Activated T-cell treated with anti-CD3 and anti-CD28 coated beads for 48 hours (primary cell): ENCODE results near the gene MYCBP2.
"Not testable (repeated sequence)": the region's sequence is repeated elsewhere in the genome, so short reads cannot be mapped to it uniquely, and the experiment has no call there.

Experiments used
- DNase-seq: peaks from one replicate; pipeline ENCODE4 v3.0.0-alpha.2; 2020; ENCODE audit warnings: low read depth

MYCBP2 gene

GRCh38 chr13:77300176-77301037 lies 26.5 kb downstream of the MYCBP2 start:
- no peak for DNase-seq

- no peak for DNase-seq
Observed at GRCh38 chr13:77299587-77299986, 27.3 kb downstream of the MYCBP2 start.

- no peak for DNase-seq
Observed at GRCh38 chr13:77298426-77298825, 28.5 kb downstream of the MYCBP2 start.

GRCh38 chr13:77291774-77292173 lies 35.1 kb downstream of the MYCBP2 start:
- no peak for DNase-seq

- no peak for DNase-seq
Observed at GRCh38 chr13:77290342-77290741, 36.6 kb downstream of the MYCBP2 start.

GRCh38 chr13:77289851-77290250 lies 37.0 kb downstream of the MYCBP2 start:
- DNase-seq, result no peak

GRCh38 chr13:77285632-77286031 lies 41.3 kb downstream of the MYCBP2 start:
- not testable (repeated sequence) for DNase-seq

- no peak for DNase-seq
Observed at GRCh38 chr13:77285098-77285497, 41.8 kb downstream of the MYCBP2 start.

- no peak for DNase-seq
Observed at GRCh38 chr13:77274126-77274525, 52.8 kb downstream of the MYCBP2 start.

- no peak for DNase-seq
Observed at GRCh38 chr13:77269141-77269540, 57.8 kb downstream of the MYCBP2 start.

GRCh38 chr13:77267362-77267761 lies 59.5 kb downstream of the MYCBP2 start:
- no peak for DNase-seq

GRCh38 chr13:77265336-77265735 lies 61.6 kb downstream of the MYCBP2 start:
- DNase-seq, result no peak

GRCh38 chr13:77262198-77262597 lies 64.7 kb downstream of the MYCBP2 start:
- DNase-seq, result no peak

- DNase-seq, result no peak
Observed at GRCh38 chr13:77250975-77251374, 75.9 kb downstream of the MYCBP2 start.

GRCh38 chr13:77245224-77245623 lies 81.7 kb downstream of the MYCBP2 start:
- DNase-seq, result not testable (repeated sequence)

- no peak for DNase-seq
Observed at GRCh38 chr13:77239312-77239711, 87.6 kb downstream of the MYCBP2 start.

- DNase-seq, result no peak
Observed at GRCh38 chr13:77235456-77236022, 91.4 kb downstream of the MYCBP2 start.

- no peak for DNase-seq
Observed at GRCh38 chr13:77233159-77233558, 93.7 kb downstream of the MYCBP2 start.

- no peak for DNase-seq
Observed at GRCh38 chr13:77230560-77230959, 96.3 kb downstream of the MYCBP2 start.

GRCh38 chr13:77225946-77226345 lies 100.9 kb downstream of the MYCBP2 start:
- no peak for DNase-seq

GRCh38 chr13:77222909-77223308 lies 104.0 kb downstream of the MYCBP2 start:
- DNase-seq, result no peak

GRCh38 chr13:77222000-77222690 lies 104.7 kb downstream of the MYCBP2 start:
- no peak for DNase-seq

GRCh38 chr13:77219401-77219800 lies 107.5 kb downstream of the MYCBP2 start:
- no peak for DNase-seq
